Stomach (tissue), 19 donors: Measurements from ENCODE around the gene C22orf42. TPM values are rescaled to one million over a fixed set of nuclear protein-coding genes. Genes with fewer than 3 reads are reported as not detected.

Experiments used
- DNase-seq, 2 donors: peaks; one replicate each; pipeline versions ENCODE4 v3.0.0 to v3.0.0-alpha.2; 2013 to 2019
- H3K27ac ChIP-seq, 5 donors: fragments of 200-600 bp in 4 of 5; sonication (generic) in 4 of 5; one replicate each; pipeline ENCODE4 v1.5.1; 2013 to 2019; ENCODE audit warnings: mild to moderate bottlenecking in 1 of 5, moderate library complexity in 1 of 5
- H3K27me3 ChIP-seq, 3 donors: fragments of 200-600 bp; sonication (generic); one replicate each; pipeline ENCODE4 v1.5.1; 2017 to 2019; ENCODE audit warnings: mixed run types in 1 of 3
- H3K36me3 ChIP-seq, 4 donors: fragments of 200-600 bp; sonication (generic); 1 replicate in 3 of 4; 2 replicates in 1 of 4; pipeline ENCODE4 v1.5.1; 2016 to 2019
- H3K4me1 ChIP-seq, 4 donors: fragments of 200-600 bp; sonication (generic); one replicate each; pipeline ENCODE4 v1.5.1; 2016 to 2019
- H3K4me3 ChIP-seq, 4 donors: fragments of 200-600 bp; sonication (generic) in 3 of 4; one replicate each; pipeline ENCODE4 v1.5.1; 2016 to 2019; ENCODE audit warnings: mild to moderate bottlenecking in 1 of 4
- H3K9me3 ChIP-seq, 4 donors: fragments of 200-600 bp; sonication (generic); one replicate each; pipeline ENCODE4 v1.5.1; 2016 to 2019
- CTCF ChIP-seq, 7 experiments: fragments of 450-650 bp in 4 of 7; fragments of 200-600 bp in 3 of 7; sonication (generic) in 3 of 7; IDR thresholded peaks; one replicate each; pipeline ENCODE4 v1.5.1; 2016 to 2019; ENCODE audit warnings: antibody characterized with exemption in 7 of 7, control low read depth in 2 of 7, mild to moderate bottlenecking in 1 of 7
- EP300 ChIP-seq: sonication (generic); formaldehyde crosslinking; IDR thresholded peaks from one replicate; pipeline ENCODE4 v1.6.1; 2017; ENCODE audit warnings: antibody characterized with exemption
- POLR2A ChIP-seq, 4 donors: fragments of 450-650 bp; IDR thresholded peaks; one replicate each; pipeline ENCODE4 v1.6.1; 2016; ENCODE audit warnings: antibody characterized with exemption in 4 of 4, control low read depth in 2 of 4, mild to moderate bottlenecking in 1 of 4, moderate library complexity in 1 of 4
- POLR2AphosphoS5 ChIP-seq, 3 donors: sonication (generic); formaldehyde crosslinking; IDR thresholded peaks; one replicate each; pipeline ENCODE4 v1.6.1; 2016; ENCODE audit warnings: antibody characterized with exemption in 3 of 3
- WGBS, 5 donors: extraction: QIAGEN DNeasy Blood & Tissue Kit in 3 of 5; methylation state at CpG; one replicate each; pipeline versions ENCODE4 v1.1.5 to v1.1.7; 2013 to 2018; 5-methylcytosine and 5-hydroxymethylcytosine counted together
- intact Hi-C: fragments of 100-400 bp; cut with DNase I; formaldehyde crosslinking; loops from one replicate; pipeline ENCODE4 v1.15.1; 2023; ENCODE audit warnings: low total_unique reads
- long read RNA-seq, 10 donors: transcript quantifications; one replicate each; lab custom pipeline, GENCODE V29; 2026
- polyA plus RNA-seq, 3 donors: library from polyadenylated mRNA; stranded (reverse); fragments of 200-250 nt; gene quantifications; one replicate each; pipeline ENCODE4 v1.2.3, GENCODE V29; 2013
- total RNA-seq, 5 donors: library from RNA; depleted of rRNA; stranded (reverse); fragments of >200 nt; gene quantifications; one replicate each; pipeline versions ENCODE4 v1.1.0 to v1.2.3, GENCODE V29; 2014 to 2016
- donor health status: healthy with polysubstance abuse.
- donor health status: Bipolar disorder and iron deficiency.
- donor health status: healthy.

Gene C22orf42
- total RNA-seq, result not detected
- polyA plus RNA-seq, result under 1 TPM in 1 of 3 donors, not detected in 2; 0.13 TPM
- long read RNA-seq, donor 1, result 0 reads
- long read RNA-seq, donor 2, result 0 reads
- long read RNA-seq, donor 3, result 0 reads
- long read RNA-seq, donor 4, result 0 reads
- long read RNA-seq, donor 5, result 0 reads
- long read RNA-seq, donor 6, result 0 reads
- long read RNA-seq, donor 7, result 0 reads
- long read RNA-seq, donor 8, result 0 reads
- long read RNA-seq, donor 9, result 0 reads
- long read RNA-seq, donor 10, result 0 reads

DNA sequence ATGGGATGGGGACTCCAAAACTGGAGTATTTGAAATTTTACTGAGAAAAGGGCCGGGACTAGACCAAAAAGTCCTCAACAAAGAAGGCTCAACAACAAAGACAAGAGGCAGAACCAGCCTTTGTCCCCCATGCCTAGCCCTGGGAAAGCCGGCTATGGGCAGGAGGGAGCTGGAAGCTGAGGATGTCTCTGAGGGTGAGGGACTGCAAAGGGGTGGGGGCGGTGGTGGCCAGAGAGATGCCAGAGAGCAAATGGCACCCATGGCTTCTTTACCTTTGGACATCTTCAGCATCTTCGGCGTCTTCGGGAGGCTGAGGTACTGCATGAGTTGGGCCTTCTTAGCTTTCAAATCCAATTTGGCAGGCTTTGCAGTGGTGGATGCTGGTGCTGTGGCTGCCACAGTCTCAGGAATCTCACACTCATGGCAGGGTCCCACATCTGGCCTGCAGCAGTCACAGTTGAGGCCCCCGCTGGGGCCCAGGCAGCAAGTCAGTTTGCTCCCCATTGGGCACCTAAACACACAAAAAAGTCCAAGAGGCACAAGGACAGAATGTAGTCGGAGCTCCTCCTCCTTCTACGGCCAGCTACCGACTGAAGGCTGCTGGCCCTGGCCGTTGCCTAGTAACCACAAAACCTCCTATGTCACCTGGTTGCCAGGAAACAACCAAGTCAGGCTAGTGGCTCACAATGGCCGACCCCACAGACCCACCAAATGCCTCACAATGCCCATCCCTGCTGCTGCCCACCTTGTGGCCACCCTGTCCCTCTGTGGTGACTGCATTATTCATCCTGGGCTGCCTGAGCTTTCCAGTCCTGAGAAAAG, at the start of gene C22orf42:
C22orf42 (minus strand) TSS at position 592 of the 822 bp plus-strand sequence; CDS start at position 504, 88 bp downstream.
- H3K27ac ChIP-seq, result no peak within 1 kb of the TSS
- 50 to 69% (median 59%) methylated on average over 11 to 12 of the region's 12 CpGs for WGBS, 5 donors
- no peaks in the 10 kb centered on the region for H3K4me1 ChIP-seq
- H3K9me3 ChIP-seq, result no peaks in the 10 kb centered on the region
- H3K4me3 ChIP-seq, result no peak within 1 kb of the TSS
- intact Hi-C loops, result no loop called here
- H3K36me3 ChIP-seq, result no peaks in the 10 kb centered on the region
- peak in 1 of 2 donors; percentile 39 for DNase-seq
- TF ChIP-seq EP300 (no peak), CTCF (IDR thresholded peaks at IDR 0.05) (no peak), POLR2A (IDR thresholded peaks at IDR 0.05) (no peak), POLR2AphosphoS5 (IDR thresholded peaks at IDR 0.05) (no peak)
- peaks cover 0 to 12% (median 0%) of the 10 kb centered on the region in 3 donors for H3K27me3 ChIP-seq

DNA sequence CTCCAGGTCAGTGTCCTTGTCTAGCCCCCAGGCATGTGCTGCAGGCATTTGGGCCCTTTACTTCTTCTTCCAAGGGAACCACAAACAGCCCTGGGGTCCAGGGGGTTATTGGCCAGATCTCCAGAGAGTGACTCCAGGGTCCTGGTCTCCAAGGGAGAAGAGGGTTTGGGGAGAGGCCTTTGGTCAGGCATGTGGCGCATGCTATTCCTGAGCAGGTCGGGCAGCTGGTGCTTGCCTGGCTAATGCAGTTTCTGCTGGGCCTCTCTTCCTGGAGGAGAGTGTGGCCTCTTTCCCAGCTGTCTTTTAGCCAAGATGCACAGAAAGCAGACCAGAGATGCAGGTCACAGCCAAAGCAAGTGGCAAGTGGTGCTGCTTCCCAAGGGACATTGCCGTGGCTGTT, 49.6 kb upstream of the C22orf42 start:
- intact Hi-C loops, result no loop called here
- TF ChIP-seq EP300 (no peak), POLR2AphosphoS5 (IDR thresholded peaks at IDR 0.05) (no peak), CTCF (IDR thresholded peaks at IDR 0.05) (no peak), POLR2A (IDR thresholded peaks at IDR 0.05) (no peak)
- H3K36me3 ChIP-seq, result no peaks in the 10 kb centered on the region
- DNase-seq, result no peak
- no peak overlapping the region for H3K27ac ChIP-seq
- peaks cover 8 to 42% (median 10%) of the 10 kb centered on the region in 3 donors for H3K27me3 ChIP-seq
- 81 to 97% (median 91%) methylated on average over 3 of the region's 3 CpGs for WGBS, 5 donors
- H3K9me3 ChIP-seq, result no peaks in the 10 kb centered on the region
- peaks cover 0 to 15% (median 4%) of the 10 kb centered on the region in 4 donors for H3K4me1 ChIP-seq
- no peak overlapping the region for H3K4me3 ChIP-seq

GRCh38 chr22:32207971-32208480, 48.9 kb upstream of the C22orf42 start:
- TF ChIP-seq EP300, result no peak
- no peak for TF ChIP-seq POLR2AphosphoS5 (IDR thresholded peaks at IDR 0.05)
- no peak for TF ChIP-seq CTCF (IDR thresholded peaks at IDR 0.05)
- no peak for TF ChIP-seq POLR2A (IDR thresholded peaks at IDR 0.05)
- no peak overlapping the region for H3K4me3 ChIP-seq

More at GRCh38 chr22:32207971-32208480, 48.9 kb upstream of the C22orf42 start:
- Histone ChIP-seq H3K27ac (no peak overlapping the region), H3K4me1 (peaks cover 0 to 22% (median 8%) of the 10 kb centered on the region in 4 donors), H3K27me3 (peaks cover 12 to 48% (median 16%) of the 10 kb centered on the region in 3 donors), H3K36me3 (no peaks in the 10 kb centered on the region), H3K9me3 (no peaks in the 10 kb centered on the region)
- 80 to 100% (median 89%) methylated on average over 3 to 4 of the region's 4 CpGs for WGBS, 5 donors
- no peak for DNase-seq
- intact Hi-C loops, result no loop called here
